HG02981 (cell line): Measurements from ENCODE around the gene FLT3.
"Not testable (repeated sequence)": the region's sequence is repeated elsewhere in the genome, so short reads cannot be mapped to it uniquely, and the experiment has no call there.

Experiments used
- ATAC-seq: cut with Tn5 transposase; IDR thresholded peaks from one replicate; pipeline ENCODE4 v1.9.1; 2021; ENCODE audit warnings: mild to moderate bottlenecking, moderate library complexity; ENCODE audit not compliant: unreplicated experiment

FLT3 gene

DNA sequence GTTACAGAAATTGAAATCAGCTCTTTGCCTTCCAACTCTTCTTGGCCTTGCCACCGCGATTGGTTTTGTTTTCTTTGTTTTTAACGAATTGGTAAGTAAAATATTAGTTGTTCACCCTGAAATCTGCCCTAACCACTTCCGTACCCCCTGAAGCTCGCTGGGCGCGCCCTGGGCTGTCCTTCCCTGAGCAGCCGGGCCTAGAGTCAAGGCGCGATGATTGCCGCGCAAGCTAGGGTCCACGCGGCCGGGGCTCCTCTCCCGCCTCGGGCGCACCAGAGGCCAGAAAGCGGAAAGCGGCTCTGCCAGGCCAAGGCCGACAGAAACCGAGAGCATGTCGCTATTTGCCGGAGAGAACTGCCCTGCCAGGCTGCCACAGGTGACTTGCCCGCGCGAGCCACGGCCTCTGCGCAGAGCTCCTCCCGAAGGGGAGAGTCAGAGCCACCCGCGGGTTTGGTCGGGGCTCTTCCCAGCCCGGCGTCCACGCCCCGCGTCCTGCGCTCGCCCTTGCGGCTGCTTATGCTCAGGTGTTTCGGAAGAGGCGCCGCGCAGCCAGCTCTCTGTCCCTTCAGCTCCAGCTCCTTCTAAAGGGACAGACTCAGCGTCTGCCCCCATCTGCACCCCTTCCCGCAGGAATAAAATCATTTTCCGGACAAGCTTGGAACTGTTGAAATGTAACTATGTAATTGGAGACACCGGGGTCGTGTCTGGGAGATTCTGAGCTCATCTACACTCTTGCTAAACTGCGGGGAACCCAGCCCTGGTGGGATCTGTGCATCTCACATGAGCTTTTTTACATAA lies 124.6 kb downstream of the FLT3 start:
- ATAC-seq = no peak

DNA sequence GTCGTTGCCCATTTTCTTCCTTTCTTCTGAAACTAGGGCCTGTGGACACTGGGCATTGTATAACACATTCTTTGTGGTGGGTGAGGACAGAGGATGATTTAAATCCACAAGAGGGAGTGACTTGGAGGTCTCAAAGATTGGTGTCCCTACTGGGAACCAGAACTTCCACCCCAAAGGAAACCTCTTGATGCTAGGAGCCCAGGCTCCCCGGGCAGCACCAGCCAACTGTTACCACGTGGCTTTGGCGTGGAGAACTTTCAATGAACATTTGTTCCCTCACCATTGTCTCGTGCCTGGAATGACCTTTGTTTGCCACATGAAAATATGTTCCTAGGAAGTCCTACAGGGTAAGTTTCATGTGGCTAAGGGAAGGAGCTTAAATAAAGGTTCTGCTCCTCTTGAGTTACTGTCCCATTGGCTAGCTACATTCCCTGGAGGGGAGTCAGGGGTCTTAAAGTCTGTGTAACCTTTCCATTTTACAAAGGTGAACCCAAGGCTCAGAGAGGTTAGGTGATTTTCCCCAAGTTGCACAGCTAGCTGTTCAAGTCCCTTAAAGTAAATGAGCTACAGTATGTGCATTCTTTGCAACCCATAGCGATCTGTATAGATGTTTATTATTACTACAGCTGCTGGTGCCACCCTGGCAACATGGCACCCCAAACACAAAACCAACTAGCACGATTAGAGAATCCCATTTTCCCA lies 126.3 kb downstream of the FLT3 start:
- no peak for ATAC-seq

DNA sequence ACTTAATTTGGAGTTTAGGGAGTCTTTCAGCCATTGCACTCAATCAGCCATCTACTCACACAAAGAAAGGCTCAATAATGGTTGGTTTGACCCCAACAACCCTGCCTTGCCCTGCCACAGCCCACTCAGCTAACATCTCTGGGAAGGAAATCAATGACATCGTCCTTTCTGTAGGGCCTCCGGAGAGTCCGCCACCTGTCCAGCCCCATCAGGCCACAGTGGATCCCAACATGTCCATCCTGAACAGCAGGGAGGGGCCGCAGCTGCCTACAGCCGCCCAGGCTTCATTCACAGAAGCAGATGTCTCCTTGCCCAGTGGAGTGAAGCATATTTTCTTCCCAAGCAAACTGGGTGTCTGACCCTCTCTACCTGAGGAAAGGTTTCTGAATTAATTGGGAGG lies 127.1 kb downstream of the FLT3 start:
- no peak for ATAC-seq

DNA sequence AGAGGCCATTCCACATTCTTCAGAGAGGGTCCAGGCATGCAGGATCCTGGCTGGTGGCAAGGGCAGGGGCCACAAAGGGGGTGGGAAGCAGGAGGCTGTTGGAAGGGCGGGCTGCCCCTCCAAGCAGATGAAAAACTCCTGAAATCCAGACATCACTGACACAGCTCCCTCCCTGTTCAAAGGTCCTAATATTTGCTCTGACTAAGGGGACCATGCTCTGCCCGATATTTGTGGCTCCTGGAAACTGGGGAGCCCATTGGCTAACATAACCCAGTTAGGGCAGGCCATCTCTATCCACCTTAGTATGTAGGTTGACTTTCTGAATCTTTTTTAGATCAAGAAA lies 127.9 kb downstream of the FLT3 start:
- ATAC-seq = no peak

DNA sequence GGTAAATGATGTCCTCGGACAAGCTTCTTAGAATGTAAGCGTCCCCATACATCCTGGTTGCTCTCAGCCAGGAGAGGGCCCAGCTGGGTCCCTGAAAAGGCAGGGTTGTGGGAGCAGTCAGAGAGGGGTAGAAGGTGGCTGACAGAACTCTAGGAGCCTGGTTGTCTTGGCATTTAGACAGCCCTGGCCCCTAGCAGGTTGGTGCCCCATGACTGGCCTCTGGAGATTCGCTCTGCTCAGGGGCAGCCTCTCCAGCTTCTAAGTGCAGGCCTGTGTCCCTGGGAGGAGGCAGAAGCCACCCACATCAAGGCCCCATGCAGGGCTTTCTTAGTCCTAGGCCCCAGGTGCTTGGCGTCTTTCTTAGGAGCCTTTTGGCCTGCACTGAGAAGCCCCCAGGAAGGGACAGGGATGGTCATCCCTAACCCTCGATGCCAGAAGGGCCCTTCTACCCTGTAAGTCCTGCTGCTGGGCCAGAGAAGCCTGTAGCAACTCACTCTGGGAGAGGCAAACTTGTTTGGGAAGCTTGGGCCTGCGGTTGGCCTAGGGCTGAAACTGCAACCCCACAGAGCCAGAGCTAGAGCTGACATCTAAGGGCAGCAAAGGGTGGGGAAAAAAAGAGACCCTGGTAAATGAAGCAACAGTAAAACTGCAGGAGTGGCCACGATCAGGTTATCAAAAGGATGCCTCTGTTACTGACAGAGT lies 128.4 kb downstream of the FLT3 start:
- ATAC-seq = no peak

DNA sequence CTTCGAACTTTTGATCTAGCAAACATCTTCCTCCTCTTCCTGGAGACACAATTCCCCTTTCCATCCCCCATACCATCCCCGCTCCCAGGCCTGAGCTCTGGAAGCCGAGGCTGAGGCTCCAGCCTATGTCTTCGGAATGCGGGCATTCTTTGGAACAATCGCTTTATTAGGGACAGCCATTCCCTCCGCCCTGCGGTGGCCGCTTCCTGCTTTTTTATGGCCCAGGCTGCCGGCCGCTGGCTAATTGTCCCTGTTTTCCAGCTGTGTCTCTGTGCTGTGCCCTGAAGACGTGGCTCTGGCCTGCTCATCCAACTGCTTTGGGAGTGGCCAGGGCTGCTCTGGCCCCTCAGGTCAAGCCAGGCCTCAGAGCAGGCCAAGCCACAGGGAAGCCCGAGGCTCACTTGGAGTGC lies 129.1 kb downstream of the FLT3 start:
- ATAC-seq = no peak

DNA sequence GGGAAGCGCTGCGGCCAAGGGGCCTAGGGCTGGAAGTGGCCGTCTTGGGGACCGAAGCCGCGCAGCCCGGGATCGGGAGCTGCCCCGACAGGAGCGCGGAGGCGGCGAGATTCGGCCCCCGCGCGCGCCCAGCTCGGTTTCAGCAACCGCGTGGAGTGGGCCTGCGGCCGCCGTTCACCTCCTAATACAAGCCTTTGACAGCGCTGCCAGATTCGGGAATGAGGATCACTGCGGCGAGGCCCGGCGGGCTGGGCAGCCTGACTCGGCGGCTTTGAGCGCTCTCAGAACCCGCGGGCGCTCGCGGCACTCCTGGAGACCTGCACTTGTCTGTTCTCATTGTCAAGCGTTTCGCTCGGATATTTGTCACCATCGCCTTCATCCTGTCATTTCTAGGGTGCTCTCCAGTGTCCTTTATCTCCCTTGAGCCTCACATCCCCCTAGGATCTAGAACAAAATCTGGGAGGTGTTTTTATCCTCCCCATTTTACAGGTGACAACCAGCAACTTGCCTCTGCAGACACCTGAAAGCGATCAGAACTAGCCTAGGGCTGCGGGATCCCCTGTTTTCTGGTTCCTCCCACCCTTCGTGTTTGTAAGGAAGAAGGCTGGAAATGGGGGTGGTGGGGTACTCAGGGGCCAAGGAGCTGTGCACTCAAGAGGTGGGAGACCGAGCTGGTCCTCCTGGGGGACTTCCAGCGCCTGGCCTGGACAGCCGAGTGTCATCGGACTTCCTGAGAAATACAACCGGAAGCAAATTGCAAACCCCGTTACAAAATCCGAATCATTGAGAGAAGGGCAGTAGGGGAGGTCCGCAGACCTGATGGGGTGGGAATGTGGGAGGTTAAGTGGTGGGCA lies 129.8 kb downstream of the FLT3 start:
- ATAC-seq = no peak

DNA sequence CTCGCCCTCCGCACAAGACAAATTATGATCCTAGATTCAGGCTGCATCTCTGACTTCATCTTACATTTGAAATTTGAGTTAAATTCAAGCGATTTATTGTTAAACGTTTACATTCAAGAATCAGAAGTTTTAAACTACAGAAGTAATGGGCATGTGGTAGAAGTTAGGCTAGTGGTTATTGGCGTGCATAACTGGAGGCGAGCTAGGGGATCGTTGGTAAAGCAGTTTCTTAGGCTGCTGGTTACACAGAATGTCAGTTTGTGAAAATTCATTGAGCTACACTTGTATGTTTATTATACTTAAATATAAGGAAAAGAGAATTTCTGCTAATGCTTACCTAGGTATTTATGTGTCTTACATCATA lies 130.5 kb downstream of the FLT3 start:
- no peak for ATAC-seq

DNA sequence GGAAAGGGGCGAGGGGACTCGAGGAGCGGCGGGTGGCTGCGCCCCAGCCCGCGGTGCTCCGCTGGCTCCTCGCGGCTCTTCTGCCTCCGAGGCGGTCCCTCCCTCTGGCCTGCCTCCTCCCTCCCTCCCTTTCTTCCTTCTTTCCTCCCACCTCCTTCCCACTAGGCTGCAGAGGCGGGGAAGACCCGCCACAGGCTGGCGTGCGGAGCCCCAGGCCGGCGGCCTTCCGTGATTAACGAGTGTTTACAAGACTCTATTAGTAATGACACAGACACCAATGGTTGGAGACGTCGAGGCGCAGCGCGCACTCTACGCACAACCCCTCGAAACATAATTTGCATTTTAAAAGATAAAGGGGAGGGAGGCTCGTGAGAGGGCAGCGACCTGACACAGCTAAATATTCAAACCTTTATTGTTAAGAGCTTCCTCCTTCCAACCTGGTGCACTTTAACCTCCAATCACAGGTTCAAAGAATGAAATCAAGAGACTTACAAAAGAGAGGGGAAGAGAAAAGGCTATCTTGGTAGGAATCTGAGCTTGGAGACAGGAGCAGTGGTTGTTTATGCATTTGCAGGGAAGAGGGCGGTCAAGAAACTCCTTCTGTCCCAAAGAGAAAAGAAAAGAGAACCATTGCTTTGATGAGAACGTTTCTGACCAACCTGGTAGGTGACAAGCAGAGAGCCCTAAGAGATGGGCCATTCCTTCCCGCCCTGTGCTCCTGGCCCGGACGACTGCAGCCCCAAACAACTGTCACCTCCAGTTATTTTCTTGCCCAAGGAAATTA lies 131.1 kb downstream of the FLT3 start, which contains the start of gene CDX2:
Gene CDX2, minus strand, starts transcription at position 234 of the 784 bp plus-strand sequence. CDS start 309 bp downstream, outside the sequence.
- ATAC-seq = no peak

DNA sequence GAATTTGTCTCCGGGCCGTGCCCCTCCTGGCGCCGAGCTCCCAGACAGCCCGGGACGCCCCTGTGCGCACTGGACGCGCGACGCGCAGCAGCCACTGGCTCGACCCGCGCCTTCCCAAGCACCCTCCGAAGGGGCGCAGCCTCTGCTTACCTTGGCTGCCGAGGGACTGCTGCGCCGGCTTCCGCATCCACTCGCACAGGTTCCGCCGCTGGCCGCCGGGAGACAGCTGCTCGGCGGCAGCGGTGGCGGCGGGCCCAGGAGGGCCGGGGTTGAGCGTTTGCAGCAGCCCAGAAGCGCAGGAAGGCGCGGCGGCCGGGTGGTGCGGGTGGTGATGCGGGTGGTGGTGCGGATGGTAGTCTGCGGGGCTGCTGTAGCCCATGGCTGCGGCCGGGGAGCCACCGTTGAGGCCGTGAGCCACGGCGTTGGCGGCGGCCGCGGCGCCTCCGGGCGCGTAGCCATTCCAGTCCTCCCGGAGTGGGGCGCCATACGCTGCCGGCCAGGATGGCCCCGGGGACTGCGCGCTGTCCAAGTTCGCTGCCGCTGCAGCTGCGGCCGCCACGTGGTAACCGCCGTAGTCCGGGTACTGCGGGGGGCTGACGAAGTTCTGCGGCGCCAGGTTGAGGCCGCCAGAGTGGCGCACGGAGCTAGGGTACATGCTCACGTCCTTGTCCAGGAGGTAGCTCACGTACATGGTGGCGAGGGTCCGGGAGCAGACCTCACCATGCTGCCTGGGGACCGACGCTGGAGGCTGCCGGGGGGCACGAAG lies 131.9 kb downstream of the FLT3 start:
- no peak for ATAC-seq

DNA sequence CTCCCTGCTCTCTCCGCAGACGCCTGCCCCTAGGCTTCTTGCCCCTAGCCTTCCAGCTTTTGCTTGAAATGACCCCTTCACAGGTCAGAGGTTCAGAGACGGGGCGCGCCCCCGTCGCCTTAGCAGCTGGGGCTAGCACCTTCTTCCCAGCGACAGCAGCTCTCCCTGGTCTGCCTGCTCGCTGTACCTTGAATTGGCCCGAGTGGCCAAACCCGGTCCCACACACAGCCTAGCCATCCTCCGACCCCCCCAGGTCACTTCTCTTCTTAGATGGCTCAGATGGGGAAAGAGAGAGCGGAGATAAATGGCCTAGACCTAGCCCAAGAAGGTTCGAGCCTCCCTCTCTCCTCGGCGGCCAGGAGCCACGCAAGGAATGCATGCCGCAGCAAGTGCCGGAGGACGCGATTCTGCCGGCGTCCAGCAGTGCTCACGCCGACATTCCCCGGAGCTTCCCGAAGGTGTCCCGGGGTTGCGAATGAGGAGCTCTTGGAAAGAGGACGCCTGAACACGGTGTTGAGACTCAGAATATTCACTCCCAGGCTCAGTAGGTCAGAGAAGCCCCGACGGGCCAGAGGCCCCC lies 132.6 kb downstream of the FLT3 start:
- ATAC-seq = no peak

DNA sequence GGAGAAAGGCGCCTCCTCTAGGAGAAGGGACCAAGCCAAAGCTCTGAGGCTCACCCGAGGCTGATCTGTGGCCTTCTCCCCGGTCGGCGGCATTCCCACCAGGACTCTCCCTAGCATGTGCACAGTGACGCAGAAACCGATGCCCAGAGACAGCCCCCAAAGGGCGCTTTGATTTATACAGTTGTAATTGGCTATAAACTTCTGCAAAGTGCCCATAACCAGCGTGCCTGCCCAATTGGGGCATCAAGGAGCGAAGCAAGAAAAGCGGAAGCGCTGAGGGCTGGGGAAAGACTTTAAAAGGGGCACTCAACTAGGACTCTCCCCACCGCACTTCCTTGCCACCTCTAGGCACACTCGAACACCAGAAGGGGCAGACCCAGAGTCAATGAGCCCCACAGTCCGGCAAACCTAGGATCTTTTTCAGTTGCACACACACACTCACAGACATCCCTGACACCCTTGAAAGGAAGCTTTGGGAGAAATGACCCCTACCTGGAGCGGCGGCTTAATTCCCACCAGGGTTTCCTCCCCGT lies 133.1 kb downstream of the FLT3 start:
- ATAC-seq = no peak

DNA sequence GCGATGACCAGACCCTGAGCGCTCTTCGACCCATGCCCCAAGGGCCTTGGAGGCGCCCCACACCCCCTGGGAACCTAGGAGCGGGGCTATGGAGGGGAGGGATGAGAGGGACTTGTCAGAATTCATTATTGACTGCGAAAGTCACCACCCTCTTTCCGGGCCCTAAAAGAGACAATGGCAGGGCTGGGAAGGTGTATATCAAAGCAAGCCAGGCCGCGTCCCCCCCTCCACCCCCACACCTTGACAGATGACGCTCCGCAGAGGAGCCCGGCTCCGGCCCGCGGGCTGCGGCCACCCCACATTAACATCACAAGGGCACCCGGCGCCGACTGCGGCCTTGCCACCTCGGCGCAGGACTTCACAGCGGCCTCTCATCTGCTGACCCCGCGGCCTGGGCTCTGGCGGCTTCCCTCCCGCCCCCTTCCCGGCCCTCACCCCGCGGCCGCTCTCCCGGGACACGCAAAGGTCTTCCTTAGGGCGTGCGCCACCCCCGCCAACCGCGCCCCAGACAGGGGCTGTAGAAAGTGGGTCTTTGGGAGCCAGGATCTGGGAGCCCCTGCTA lies 133.7 kb downstream of the FLT3 start:
- no peak for ATAC-seq

DNA sequence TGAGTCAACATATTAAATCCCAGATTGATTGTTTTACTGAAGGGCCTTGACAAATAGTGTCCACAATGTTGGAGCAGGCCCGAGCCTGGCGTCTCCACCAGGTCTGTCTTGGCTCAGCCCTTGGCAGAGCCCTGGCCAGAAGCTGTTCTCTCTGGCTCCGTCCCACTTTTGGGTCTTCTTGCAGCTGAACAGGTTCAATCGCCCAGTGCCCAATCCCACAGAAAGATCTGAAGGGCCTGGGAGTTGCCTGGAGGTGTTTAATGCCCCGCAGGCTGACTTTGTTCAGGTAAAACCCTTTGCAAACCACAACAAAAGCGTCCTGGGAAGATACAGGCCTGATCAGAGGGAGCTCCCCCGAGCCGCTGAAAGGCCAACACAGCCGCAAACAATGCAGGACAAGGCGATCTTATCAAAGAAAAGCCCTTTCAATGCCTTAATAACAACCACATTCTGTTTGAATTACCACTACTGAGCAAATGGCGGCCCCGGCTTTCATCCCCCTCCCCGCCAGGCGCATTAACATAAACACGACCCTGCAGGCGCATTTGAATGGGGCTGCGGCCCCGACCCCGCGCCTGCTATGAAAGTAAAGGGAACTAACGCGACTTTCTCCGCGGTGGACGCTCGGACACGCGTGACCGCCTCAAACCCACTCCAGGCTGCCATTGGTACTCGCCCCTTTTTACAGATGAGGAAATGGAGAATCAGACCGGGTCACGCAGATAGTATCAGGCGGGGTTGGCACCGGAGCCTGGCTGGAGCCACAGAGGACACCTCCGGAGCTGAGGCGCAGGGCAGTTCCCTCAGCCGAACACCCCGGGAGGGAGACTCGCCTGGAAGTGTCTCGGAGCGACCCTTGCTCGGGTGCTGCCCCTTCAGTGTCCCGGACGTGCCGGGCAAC lies 134.4 kb downstream of the FLT3 start:
- no peak for ATAC-seq

DNA sequence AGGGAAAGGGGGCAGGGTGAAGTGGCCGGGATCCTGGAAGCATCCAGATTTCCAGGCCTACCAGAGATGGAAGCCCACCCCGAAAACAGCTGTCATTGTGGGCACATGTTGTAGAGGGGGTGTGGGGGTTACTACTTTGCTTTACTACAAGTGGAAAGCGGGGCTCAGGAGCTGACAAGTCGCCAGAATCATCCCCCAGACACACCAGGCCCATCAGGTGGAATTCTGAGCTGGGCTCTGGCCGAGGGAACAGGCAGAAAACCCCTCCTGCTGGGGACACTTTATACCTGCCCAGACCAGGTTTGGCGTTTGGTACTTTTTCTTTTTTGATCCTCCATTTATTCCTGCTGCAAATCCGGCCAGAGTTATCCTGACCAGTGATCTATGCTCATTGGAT lies 135.0 kb downstream of the FLT3 start:
- no peak for ATAC-seq

DNA sequence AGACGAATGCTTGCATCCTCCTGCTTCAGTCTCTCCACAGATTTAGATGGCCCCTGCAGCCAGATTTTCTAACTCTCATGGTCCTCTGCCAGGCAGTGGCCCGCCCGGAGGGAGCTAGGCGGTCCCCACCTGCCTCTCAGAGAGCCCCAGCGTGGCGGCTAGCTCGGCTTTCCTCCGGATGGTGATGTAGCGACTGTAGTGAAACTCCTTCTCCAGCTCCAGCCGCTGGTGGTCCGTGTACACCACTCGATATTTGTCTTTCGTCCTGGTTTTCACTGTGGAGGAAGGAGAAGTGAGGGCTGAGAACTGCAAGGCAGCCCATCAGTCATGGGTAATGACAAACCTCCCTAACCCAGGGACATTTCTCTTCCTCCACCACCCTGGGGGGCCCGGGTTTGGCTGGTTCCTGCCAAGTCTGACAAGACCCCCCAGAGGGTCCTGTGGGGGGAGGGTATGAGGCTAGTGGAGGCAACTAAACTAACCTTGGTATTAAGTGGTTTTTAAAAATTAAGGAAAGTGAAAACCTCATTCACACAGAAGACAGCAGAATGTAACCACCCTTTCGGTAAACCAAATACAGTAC lies 135.5 kb downstream of the FLT3 start:
- ATAC-seq = no peak

DNA sequence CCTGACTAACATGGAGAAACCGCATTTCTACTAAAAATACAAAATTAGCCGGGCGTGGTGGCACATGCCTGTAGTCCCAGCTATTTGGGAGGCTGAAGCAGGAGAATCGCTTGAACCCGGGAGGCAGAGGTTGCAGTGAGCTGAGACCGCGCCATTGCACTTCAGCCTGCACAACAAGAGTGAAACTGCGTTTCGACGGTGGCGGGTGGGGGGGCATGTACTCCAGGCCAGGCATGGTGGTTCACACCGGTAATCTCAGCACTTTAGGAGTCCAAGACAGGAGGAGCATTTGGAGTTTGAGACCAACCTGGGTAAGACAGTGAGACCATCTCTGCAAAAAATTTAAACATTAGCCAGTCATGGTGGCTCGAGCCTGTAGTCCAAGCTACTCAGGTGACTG lies 136.2 kb downstream of the FLT3 start:
- ATAC-seq = not testable (repeated sequence)
